GM23338 (cell line): Measurements from ENCODE around the gene SULT1C2. TPM values are rescaled to one million over a fixed set of nuclear protein-coding genes. Genes with fewer than 3 reads are reported as not detected.
A peak's percentile ranks its signal among the peaks of the same experiment; 100 is the strongest.

ENCODE experiments used
- ATAC-seq: fragments of 200-7000 bp; cut with Tn5 transposase; 3 replicates; pipeline ENCODE4 v1.9.1; 2020
- DNase-seq: peaks from one replicate; pipeline ENCODE4 v3.0.0-alpha.2; 2015; ENCODE audit warnings: low spot score
- H2AFZ ChIP-seq: fragments of 200-600 bp; sonication (generic); 2 replicates; pipeline ENCODE4 v1.8.0; 2016; ENCODE audit warnings: antibody characterized with exemption, mild to moderate bottlenecking, moderate library complexity
- H3F3A ChIP-seq: fragments of 200-600 bp; sonication (generic); replicated peaks from 2 replicates; pipeline ENCODE4 v1.8.0; 2017; ENCODE audit warnings: antibody characterized with exemption, mixed run types, low read depth
- H3K27ac ChIP-seq: fragments of 200-600 bp; sonication (generic); 2 replicates; pipeline ENCODE4 v1.6.1; 2016; ENCODE audit warnings: low read depth
- H3K27me3 ChIP-seq: fragments of 200-600 bp; sonication (generic); 2 replicates; pipeline ENCODE4 v1.8.0; 2016; ENCODE audit warnings: mild to moderate bottlenecking, mixed run types, moderate library complexity; ENCODE audit not compliant: insufficient read depth
- H3K36me3 ChIP-seq: fragments of 200-600 bp; sonication (generic); 2 replicates; pipeline ENCODE4 v1.8.0; 2016; ENCODE audit warnings: mild to moderate bottlenecking; ENCODE audit not compliant: insufficient read depth
- H3K4me1 ChIP-seq: fragments of 200-600 bp; sonication (generic); 2 replicates; pipeline ENCODE4 v1.8.0; 2016; ENCODE audit warnings: mild to moderate bottlenecking, moderate library complexity; ENCODE audit not compliant: insufficient read depth
- H3K4me2 ChIP-seq: fragments of 200-600 bp; sonication (generic); 2 replicates; pipeline ENCODE4 v1.7.1; 2017; ENCODE audit warnings: mixed run types
- H3K4me3 ChIP-seq: fragments of 200-600 bp; sonication (generic); 2 replicates; pipeline ENCODE4 v1.6.1; 2016; ENCODE audit warnings: mixed run types
- H3K79me2 ChIP-seq: fragments of 200-600 bp; sonication (generic); replicated peaks from 2 replicates; pipeline ENCODE4 v1.8.0; 2017; ENCODE audit warnings: mild to moderate bottlenecking; ENCODE audit not compliant: insufficient read depth
- H3K9me2 ChIP-seq: fragments of 200-600 bp; sonication (generic); 2 replicates; pipeline ENCODE4 v1.8.0; 2017; ENCODE audit not compliant: insufficient read depth
- H4K20me1 ChIP-seq: fragments of 200-600 bp; sonication (generic); replicated peaks from 2 replicates; pipeline ENCODE4 v1.8.0; 2017; ENCODE audit warnings: mild to moderate bottlenecking; ENCODE audit not compliant: insufficient read depth
- H3K27ac Mint-ChIP-seq: 2 replicates; pipeline ENCODE4 v1.8.0; 2020; ENCODE audit warnings: inconsistent platforms, mild to moderate bottlenecking, moderate library complexity, mixed read lengths
- H3K27me3 Mint-ChIP-seq: 3 replicates; pipeline ENCODE4 v1.8.0; 2022; ENCODE audit warnings: low read depth, mild to moderate bottlenecking, moderate library complexity, mixed read lengths, inconsistent platforms; ENCODE audit not compliant: insufficient read depth, poor library complexity
- H3K36me3 Mint-ChIP-seq: 3 replicates; pipeline ENCODE4 v1.8.0; 2021; ENCODE audit warnings: low read depth, mild to moderate bottlenecking, inconsistent platforms, moderate library complexity, mixed read lengths
- H3K4me1 Mint-ChIP-seq: 3 replicates; pipeline ENCODE4 v1.8.0; 2020; ENCODE audit warnings: mild to moderate bottlenecking, inconsistent platforms, mixed read lengths
- H3K4me3 Mint-ChIP-seq: 3 replicates; pipeline ENCODE4 v1.8.0; 2021; ENCODE audit warnings: moderate library complexity, mild to moderate bottlenecking, inconsistent platforms, mixed read lengths
- H3K9me3 Mint-ChIP-seq: 3 replicates; pipeline ENCODE4 v1.8.0; 2020; ENCODE audit warnings: moderate library complexity, mild to moderate bottlenecking, inconsistent platforms, mixed read lengths
- CREB1 ChIP-seq: fragments of 250-450 bp; sonication (Bioruptor Pico); IDR thresholded peaks from 2 replicates; pipeline ENCODE4 v1.5.0; 2020; ENCODE audit warnings: low read depth, mild to moderate bottlenecking, moderate library complexity
- EZH2 ChIP-seq: fragments of 200-600 bp; sonication (generic); IDR thresholded peaks from one replicate; pipeline ENCODE4 v1.8.0; 2017; ENCODE audit warnings: antibody characterized with exemption, mild to moderate bottlenecking, low read depth; ENCODE audit not compliant: unreplicated experiment
- EZH2phosphoT487 ChIP-seq: fragments of 200-600 bp; sonication (generic); IDR thresholded peaks from one replicate; pipeline ENCODE4 v1.8.1; 2018; ENCODE audit warnings: antibody characterized with exemption; ENCODE audit not compliant: unreplicated experiment
- NANOG ChIP-seq: IDR thresholded peaks from 2 replicates; pipeline ENCODE4 v1.6.1; 2016; ENCODE audit warnings: antibody characterized with exemption, borderline replicate concordance
- POLR2AphosphoS5 ChIP-seq: IDR thresholded peaks from 2 replicates; pipeline ENCODE4 v1.6.1; 2016; ENCODE audit warnings: antibody characterized with exemption, low read depth
- ZNF114 ChIP-seq: fragments of 250-450 bp; sonication (Bioruptor Pico); IDR thresholded peaks from 2 replicates; pipeline ENCODE4 v1.5.0; 2020; ENCODE audit warnings: mild to moderate bottlenecking, moderate library complexity
- ZNF331 ChIP-seq: fragments of 250-450 bp; sonication (Bioruptor Pico); IDR thresholded peaks from 2 replicates; pipeline ENCODE4 v1.5.0; 2020; ENCODE audit warnings: low read depth, mild to moderate bottlenecking, moderate library complexity
- long read RNA-seq: library from polyadenylated mRNA; unstranded; transcript quantifications from one replicate; pipeline ENCODE4 v2.0.0, GENCODE V29; 2020; ENCODE audit not compliant: unreplicated experiment
- polyA plus RNA-seq: library from polyadenylated mRNA; unstranded; fragments of >200 nt; fragmentation: Nextera tagmentation; extraction: Ambion mirVana; gene quantifications from 2 replicates; pipeline ENCODE4 v1.2.1, GENCODE V29; 2016
- total RNA-seq: library from RNA; depleted of rRNA; stranded (reverse); fragments of >200 nt; shearing (Covaris generic); gene quantifications from 2 replicates; pipeline ENCODE4 v1.2.3, GENCODE V29; 2014; rRNA removed
- TF ChIP-seq, protein P1 (sequence below): IDR thresholded peaks from 2 replicates; pipeline ENCODE4 v1.6.1; 2016; ENCODE audit warnings: antibody characterized with exemption
- TF ChIP-seq, protein P2 (sequence below), 2 experiments: fragments of 200-600 bp in 1 of 2; sonication (generic) in 1 of 2; conservative IDR thresholded peaks; 2 replicates each; pipeline versions ENCODE4 v1.5.1 to v1.6.1; 2016 to 2017; ENCODE audit warnings: antibody characterized with exemption in 2 of 2, low read depth in 2 of 2, mild to moderate bottlenecking in 2 of 2, moderate library complexity in 1 of 2
- TF ChIP-seq, protein P3 (sequence below): fragments of 250-450 bp; sonication (Bioruptor Pico); IDR thresholded peaks from 2 replicates; pipeline ENCODE4 v1.5.0; 2020; ENCODE audit warnings: mild to moderate bottlenecking, moderate library complexity

The SULT1C2 gene
- total RNA-seq (0.69 and 1.9 TPM in 2 replicates), polyA plus RNA-seq (1.2 and 1.9 TPM in 2 replicates)
- long read RNA-seq, result 0 reads

DNA sequence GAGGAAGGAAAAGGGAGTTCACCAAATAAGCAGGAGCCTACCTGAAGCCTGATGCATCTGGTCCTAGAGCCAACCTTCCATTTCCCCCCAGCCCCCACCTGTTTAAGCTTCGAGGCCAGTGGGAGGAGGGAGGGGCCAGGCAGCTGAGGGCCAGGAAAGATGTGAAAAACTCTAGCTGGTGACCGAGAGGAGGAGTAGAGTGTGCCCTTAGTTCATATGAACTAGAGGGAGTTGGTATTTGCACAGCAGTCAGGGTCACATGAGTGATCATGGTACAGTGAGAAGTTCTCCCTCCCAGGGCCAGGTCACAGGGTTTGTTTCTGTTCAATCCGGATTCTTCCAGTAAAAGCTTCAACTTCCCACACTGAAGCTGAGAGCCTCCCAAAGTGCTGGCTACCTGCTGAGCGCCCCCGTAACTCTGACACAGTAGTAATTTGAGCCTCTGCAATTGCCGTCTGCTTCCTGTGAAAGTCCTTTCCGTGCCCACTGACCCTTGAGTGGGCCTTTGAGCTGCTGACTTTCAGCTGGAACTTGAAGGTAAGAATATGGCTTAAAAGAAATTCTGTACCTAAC lies at the start of gene SULT1C2:
TSS of gene SULT1C2 (plus strand) at position 362 of the 573 bp plus-strand sequence. CDS start 4,773 bp downstream, outside the sequence.
- Histone ChIP-seq H3F3A (no peaks in the 10 kb centered on the region), H3K4me2 (peak within 1 kb of the TSS; percentile 39; the same call in 1 of the 2 replicates), H3K36me3 (no peaks in the 10 kb centered on the region), H2AFZ (peak within 1 kb of the TSS; percentile 70), H3K27ac (no peak within 1 kb of the TSS), H3K79me2 (no peaks in the 10 kb centered on the region), H3K27me3 (no peaks in the 10 kb centered on the region), H3K4me3 (peak within 1 kb of the TSS; percentile 15; the same call in 1 of the 2 replicates), H3K4me1 (peaks cover 11% of the 10 kb centered on the region; the same call in 1 of the 2 replicates), H4K20me1 (no peaks in the 10 kb centered on the region), H3K9me2 (0 out of 2 replicates have a peak, but pooled peaks cover 4% of the 10 kb centered on the region)
- peak; percentile 93 for ATAC-seq
- Mint-ChIP-seq H3K4me1 (peaks cover 19% of the 10 kb centered on the region), H3K4me3 (peak within 1 kb of the TSS; percentile 48), H3K27ac (peak within 1 kb of the TSS; percentile 57), H3K9me3 (peaks cover 6% of the 10 kb centered on the region), H3K36me3 (no peaks in the 10 kb centered on the region; the same call in 1 of the 3 replicates), H3K27me3 (peaks cover 1% of the 10 kb centered on the region)
- TF ChIP-seq CREB1 (CRISPR knock-in tag), result 0 out of 2 replicates have a peak, but pooled peaks have one; percentile 32
- TF ChIP-seq EZH2, result no peak
- peak; percentile 76 for DNase-seq

DNA sequence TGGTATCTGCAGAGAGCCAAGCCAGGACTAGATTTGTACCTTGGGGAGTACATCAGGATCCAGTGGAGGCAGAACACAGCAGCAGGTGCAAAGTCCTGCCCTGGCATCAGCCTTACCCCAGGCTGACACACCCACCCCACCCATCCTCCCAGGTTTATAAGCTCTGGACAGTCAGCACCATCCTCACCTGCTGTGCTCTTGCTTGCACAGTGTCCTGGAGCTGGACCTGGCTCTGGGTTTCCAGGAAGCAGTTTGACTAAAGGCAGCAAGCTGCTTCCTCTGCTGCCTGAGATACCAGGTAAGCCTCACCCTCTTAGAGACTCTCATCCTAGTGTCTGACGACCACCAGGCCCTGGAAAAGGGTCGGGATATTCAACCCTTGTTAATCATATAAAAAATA lies 48.9 kb upstream of the SULT1C2 start, which contains the start of gene SULT1C3:
TSS of gene SULT1C3 (plus strand) at position 183 of the 400 bp plus-strand sequence. CDS start 7,227 bp downstream, outside the sequence.
- H3K4me3 Mint-ChIP-seq, result no peak within 1 kb of the TSS
- Histone ChIP-seq H3F3A (no peaks in the 10 kb centered on the region), H3K27ac (no peak within 1 kb of the TSS), H3K27me3 (no peaks in the 10 kb centered on the region), H4K20me1 (no peaks in the 10 kb centered on the region), H3K4me1 (no peaks in the 10 kb centered on the region), H3K4me2 (no peak within 1 kb of the TSS), H3K4me3 (no peak within 1 kb of the TSS), H3K36me3 (peaks cover 13% of the 10 kb centered on the region; the same call in 1 of the 2 replicates), H3K79me2 (no peaks in the 10 kb centered on the region), H3K9me2 (no peaks in the 10 kb centered on the region), H2AFZ (no peak within 1 kb of the TSS)
- no peak for ATAC-seq
- H3K9me3 Mint-ChIP-seq, result peaks cover 65% of the 10 kb centered on the region
- DNase-seq, result no peak
- H3K27ac Mint-ChIP-seq, result no peak within 1 kb of the TSS
- H3K36me3 Mint-ChIP-seq, result peaks cover 29% of the 10 kb centered on the region; the same call in 2 of the 3 replicates
- no peaks in the 10 kb centered on the region for H3K27me3 Mint-ChIP-seq
- H3K4me1 Mint-ChIP-seq, result no peaks in the 10 kb centered on the region
- no peak for TF ChIP-seq ZNF331 (CRISPR knock-in tag)
- TF ChIP-seq EZH2phosphoT487, result no peak
- TF ChIP-seq, protein P1, sequence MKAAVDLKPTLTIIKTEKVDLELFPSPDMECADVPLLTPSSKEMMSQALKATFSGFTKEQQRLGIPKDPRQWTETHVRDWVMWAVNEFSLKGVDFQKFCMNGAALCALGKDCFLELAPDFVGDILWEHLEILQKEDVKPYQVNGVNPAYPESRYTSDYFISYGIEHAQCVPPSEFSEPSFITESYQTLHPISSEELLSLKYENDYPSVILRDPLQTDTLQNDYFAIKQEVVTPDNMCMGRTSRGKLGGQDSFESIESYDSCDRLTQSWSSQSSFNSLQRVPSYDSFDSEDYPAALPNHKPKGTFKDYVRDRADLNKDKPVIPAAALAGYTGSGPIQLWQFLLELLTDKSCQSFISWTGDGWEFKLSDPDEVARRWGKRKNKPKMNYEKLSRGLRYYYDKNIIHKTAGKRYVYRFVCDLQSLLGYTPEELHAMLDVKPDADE, result no peak
- TF ChIP-seq CREB1 (CRISPR knock-in tag), result no peak
- TF ChIP-seq, protein P2, sequence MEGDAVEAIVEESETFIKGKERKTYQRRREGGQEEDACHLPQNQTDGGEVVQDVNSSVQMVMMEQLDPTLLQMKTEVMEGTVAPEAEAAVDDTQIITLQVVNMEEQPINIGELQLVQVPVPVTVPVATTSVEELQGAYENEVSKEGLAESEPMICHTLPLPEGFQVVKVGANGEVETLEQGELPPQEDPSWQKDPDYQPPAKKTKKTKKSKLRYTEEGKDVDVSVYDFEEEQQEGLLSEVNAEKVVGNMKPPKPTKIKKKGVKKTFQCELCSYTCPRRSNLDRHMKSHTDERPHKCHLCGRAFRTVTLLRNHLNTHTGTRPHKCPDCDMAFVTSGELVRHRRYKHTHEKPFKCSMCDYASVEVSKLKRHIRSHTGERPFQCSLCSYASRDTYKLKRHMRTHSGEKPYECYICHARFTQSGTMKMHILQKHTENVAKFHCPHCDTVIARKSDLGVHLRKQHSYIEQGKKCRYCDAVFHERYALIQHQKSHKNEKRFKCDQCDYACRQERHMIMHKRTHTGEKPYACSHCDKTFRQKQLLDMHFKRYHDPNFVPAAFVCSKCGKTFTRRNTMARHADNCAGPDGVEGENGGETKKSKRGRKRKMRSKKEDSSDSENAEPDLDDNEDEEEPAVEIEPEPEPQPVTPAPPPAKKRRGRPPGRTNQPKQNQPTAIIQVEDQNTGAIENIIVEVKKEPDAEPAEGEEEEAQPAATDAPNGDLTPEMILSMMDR (conservative IDR thresholded peaks at IDR 0.05; ENCODE audit: low read depth in 2 of 2), result no peak
- TF ChIP-seq, protein P3, sequence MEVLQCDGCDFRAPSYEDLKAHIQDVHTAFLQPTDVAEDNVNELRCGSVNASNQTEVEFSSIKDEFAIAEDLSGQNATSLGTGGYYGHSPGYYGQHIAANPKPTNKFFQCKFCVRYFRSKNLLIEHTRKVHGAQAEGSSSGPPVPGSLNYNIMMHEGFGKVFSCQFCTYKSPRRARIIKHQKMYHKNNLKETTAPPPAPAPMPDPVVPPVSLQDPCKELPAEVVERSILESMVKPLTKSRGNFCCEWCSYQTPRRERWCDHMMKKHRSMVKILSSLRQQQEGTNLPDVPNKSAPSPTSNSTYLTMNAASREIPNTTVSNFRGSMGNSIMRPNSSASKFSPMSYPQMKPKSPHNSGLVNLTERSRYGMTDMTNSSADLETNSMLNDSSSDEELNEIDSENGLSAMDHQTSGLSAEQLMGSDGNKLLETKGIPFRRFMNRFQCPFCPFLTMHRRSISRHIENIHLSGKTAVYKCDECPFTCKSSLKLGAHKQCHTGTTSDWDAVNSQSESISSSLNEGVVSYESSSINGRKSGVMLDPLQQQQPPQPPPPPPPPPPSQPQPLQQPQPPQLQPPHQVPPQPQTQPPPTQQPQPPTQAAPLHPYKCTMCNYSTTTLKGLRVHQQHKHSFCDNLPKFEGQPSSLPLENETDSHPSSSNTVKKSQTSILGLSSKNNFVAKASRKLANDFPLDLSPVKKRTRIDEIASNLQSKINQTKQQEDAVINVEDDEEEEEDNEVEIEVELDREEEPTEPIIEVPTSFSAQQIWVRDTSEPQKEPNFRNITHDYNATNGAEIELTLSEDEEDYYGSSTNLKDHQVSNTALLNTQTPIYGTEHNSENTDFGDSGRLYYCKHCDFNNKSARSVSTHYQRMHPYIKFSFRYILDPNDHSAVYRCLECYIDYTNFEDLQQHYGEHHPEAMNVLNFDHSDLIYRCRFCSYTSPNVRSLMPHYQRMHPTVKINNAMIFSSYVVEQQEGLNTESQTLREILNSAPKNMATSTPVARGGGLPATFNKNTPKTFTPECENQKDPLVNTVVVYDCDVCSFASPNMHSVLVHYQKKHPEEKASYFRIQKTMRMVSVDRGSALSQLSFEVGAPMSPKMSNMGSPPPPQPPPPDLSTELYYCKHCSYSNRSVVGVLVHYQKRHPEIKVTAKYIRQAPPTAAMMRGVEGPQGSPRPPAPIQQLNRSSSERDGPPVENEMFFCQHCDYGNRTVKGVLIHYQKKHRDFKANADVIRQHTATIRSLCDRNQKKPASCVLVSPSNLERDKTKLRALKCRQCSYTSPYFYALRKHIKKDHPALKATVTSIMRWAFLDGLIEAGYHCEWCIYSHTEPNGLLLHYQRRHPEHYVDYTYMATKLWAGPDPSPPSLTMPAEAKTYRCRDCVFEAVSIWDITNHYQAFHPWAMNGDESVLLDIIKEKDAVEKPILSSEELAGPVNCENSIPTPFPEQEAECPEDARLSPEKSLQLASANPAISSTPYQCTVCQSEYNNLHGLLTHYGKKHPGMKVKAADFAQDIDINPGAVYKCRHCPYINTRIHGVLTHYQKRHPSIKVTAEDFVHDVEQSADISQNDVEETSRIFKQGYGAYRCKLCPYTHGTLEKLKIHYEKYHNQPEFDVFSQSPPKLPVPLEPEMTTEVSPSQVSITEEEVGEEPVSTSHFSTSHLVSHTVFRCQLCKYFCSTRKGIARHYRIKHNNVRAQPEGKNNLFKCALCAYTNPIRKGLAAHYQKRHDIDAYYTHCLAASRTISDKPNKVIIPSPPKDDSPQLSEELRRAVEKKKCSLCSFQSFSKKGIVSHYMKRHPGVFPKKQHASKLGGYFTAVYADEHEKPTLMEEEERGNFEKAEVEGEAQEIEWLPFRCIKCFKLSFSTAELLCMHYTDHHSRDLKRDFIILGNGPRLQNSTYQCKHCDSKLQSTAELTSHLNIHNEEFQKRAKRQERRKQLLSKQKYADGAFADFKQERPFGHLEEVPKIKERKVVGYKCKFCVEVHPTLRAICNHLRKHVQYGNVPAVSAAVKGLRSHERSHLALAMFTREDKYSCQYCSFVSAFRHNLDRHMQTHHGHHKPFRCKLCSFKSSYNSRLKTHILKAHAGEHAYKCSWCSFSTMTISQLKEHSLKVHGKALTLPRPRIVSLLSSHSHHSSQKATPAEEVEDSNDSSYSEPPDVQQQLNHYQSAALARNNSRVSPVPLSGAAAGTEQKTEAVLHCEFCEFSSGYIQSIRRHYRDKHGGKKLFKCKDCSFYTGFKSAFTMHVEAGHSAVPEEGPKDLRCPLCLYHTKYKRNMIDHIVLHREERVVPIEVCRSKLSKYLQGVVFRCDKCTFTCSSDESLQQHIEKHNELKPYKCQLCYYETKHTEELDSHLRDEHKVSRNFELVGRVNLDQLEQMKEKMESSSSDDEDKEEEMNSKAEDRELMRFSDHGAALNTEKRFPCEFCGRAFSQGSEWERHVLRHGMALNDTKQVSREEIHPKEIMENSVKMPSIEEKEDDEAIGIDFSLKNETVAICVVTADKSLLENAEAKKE (CRISPR knock-in tag), result no peak
- TF ChIP-seq POLR2AphosphoS5, result no peak
- no peak for TF ChIP-seq ZNF114 (CRISPR knock-in tag)
- no peak for TF ChIP-seq NANOG
